Astrocyte (in vitro differentiated cells and primary cell): ENCODE data around the gene DHRS2.

Experiments
- EZH2 ChIP-seq: IDR thresholded peaks from 2 replicates; pipeline ENCODE4 v1.6.1; 2012; ENCODE audit warnings: mild to moderate bottlenecking, low read length, inconsistent platforms; ENCODE audit not compliant: insufficient read depth
- TF ChIP-seq, protein P1 (sequence below): IDR thresholded peaks from 2 replicates; pipeline ENCODE4 v1.5.1; 2011; ENCODE audit warnings: low read depth, mild to moderate bottlenecking, inconsistent platforms, low read length, moderate library complexity; ENCODE audit not compliant: insufficient read depth

DNA sequence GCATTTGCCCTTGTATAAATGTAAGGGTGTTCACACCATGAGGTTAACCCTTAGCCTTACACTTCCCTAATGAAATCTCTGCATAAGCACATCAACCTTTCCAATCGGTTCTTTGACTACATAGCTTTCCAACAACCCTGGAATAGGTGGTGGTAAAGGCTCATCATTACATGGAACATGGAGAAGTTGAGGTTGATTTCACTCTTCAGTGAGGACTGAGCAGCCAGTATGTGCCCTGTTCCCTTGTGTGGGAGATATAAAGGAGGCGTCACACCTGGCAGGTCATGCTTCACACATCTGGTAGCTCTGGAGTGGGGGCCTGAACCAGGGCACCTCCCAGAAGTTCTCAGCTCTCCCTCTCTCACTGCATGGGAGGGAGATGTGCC lies 35.8 kb upstream of the DHRS2 start:
- TF ChIP-seq, protein P1, sequence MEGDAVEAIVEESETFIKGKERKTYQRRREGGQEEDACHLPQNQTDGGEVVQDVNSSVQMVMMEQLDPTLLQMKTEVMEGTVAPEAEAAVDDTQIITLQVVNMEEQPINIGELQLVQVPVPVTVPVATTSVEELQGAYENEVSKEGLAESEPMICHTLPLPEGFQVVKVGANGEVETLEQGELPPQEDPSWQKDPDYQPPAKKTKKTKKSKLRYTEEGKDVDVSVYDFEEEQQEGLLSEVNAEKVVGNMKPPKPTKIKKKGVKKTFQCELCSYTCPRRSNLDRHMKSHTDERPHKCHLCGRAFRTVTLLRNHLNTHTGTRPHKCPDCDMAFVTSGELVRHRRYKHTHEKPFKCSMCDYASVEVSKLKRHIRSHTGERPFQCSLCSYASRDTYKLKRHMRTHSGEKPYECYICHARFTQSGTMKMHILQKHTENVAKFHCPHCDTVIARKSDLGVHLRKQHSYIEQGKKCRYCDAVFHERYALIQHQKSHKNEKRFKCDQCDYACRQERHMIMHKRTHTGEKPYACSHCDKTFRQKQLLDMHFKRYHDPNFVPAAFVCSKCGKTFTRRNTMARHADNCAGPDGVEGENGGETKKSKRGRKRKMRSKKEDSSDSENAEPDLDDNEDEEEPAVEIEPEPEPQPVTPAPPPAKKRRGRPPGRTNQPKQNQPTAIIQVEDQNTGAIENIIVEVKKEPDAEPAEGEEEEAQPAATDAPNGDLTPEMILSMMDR: no peak
- no peak for TF ChIP-seq EZH2
